ENCODE results near the gene CLK2. TPM values are rescaled to one million over a fixed set of nuclear protein-coding genes. Genes with fewer than 3 reads are reported as not detected.

CLK2 gene
- total RNA-seq, 2 donors from 2014 or later, result 26.9 to 50.7 TPM

DNA sequence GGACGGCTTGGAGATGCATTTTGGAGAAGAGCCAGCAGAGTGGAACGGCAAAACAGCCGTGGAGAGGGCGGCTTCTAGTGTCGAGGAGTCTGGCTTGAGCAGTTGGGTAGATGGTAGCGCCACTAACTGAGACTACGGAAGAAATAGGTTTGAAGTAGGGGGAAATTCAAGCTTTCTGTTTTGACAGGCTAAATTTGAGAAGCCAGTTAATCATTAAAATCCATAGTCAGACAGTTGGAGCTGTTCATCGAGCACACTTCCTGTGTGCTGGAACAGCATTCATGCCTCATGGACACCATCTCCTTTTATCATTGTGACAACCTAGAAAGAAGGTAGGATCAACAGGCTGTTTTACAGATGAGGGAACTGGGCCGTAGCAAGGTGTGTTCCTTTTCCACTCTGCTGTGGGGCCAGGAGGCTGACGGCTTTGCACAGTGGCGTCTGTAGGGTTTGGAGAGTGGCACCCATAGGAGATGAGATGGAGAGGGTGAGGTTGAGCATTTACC lies 31.3 kb upstream of the CLK2 start:
- Histone ChIP-seq H3K27ac (no peak overlapping the region), H3K4me1 (ENCODE audit: control insufficient read depth in 1 of 2, low read depth in 2 of 2) (peaks cover 0 to 12% of the 10 kb centered on the region in 2 donors), H3K4me3 (no peak overlapping the region), H3K36me3 (no peaks in the 10 kb centered on the region), H3K9me3 (no peaks in the 10 kb centered on the region), H3K27me3 (replicated peaks; ENCODE audit: insufficient read depth) (no peaks in the 10 kb centered on the region)
- no peak for ATAC-seq (ENCODE audit: insufficient number of reproducible peaks, low FRiP score, low read depth)
- DNase-seq (ENCODE audit: low spot score), result no peak
- TF ChIP-seq, protein P1, sequence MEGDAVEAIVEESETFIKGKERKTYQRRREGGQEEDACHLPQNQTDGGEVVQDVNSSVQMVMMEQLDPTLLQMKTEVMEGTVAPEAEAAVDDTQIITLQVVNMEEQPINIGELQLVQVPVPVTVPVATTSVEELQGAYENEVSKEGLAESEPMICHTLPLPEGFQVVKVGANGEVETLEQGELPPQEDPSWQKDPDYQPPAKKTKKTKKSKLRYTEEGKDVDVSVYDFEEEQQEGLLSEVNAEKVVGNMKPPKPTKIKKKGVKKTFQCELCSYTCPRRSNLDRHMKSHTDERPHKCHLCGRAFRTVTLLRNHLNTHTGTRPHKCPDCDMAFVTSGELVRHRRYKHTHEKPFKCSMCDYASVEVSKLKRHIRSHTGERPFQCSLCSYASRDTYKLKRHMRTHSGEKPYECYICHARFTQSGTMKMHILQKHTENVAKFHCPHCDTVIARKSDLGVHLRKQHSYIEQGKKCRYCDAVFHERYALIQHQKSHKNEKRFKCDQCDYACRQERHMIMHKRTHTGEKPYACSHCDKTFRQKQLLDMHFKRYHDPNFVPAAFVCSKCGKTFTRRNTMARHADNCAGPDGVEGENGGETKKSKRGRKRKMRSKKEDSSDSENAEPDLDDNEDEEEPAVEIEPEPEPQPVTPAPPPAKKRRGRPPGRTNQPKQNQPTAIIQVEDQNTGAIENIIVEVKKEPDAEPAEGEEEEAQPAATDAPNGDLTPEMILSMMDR (IDR thresholded peaks at IDR 0.05), result no peak

DNA sequence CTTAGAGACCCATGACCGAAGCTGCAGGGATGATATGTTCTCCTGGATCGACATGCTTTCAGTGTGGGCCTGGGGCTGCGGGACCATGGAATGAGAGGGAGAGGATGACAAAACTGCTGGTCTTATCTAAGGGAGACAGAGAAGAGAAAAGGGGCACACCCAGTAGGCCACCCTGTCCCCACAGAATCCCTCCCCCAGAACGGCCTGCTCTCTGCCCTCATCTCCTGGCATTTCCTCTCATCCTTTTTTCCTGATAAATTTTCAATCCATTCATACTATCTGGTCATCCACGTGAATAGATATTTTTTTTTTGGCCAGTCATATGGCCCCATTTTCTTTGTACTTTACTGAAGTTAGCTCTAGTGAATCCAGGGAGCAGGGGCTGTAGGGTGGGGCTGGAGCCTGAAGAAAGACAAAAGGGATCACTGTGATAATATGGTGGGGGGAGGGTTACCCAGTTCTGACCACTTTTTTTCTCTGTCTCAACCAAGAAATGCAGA lies 28.1 kb upstream of the CLK2 start, which contains the start of gene PKLR:
TSS of gene PKLR (minus strand) at position 97 of the 500 bp plus-strand sequence. CDS start at position 54, 43 bp downstream.
- Histone ChIP-seq H3K4me3 (no peak within 1 kb of the TSS), H3K36me3 (no peaks in the 10 kb centered on the region), H3K27me3 (replicated peaks; ENCODE audit: insufficient read depth) (no peaks in the 10 kb centered on the region), H3K27ac (no peak within 1 kb of the TSS), H3K9me3 (no peaks in the 10 kb centered on the region), H3K4me1 (ENCODE audit: control insufficient read depth in 1 of 2, low read depth in 2 of 2) (no peaks in the 10 kb centered on the region)
- no peak for ATAC-seq (ENCODE audit: insufficient number of reproducible peaks, low FRiP score, low read depth)
- no peak for DNase-seq (ENCODE audit: low spot score)
- TF ChIP-seq, protein P1 (IDR thresholded peaks at IDR 0.05), result no peak

DNA sequence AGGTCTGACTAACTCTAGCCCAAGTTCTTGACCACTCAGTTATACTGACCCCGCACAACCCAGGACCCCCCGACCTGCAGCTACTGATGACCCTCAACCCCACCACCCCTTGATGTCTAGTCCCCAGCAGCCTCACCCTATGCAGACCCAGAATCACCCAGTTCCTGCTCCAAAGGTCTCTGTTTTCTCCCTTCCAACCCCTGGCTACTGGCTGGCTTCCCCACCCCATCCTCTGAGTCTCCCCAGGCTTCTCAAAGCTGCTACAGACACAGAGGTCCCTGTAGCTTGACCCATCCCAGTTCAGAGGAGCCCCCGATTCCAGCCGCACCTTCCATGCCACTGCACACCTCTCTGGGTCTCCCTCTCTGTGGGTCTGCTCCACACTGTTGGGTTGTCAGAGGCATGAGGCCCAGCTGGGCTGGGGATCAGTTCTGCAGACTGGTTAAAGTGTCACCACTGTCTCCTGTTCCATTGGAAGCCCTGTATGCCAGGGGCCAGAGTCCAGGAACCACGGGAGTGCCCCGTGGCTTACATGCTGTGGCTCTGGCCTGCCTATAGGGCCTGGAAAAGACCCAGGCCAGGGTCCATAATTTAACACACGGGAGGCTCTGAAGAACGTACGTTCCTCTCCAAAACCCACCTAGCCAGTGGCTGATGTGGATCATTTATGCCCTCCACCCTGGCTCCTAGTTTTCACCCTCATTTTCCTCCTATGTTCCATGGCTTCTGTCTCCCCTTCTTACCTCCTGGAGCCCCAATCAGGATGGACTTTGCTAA lies 27.4 kb upstream of the CLK2 start:
- DNase-seq (ENCODE audit: low spot score) (no peak), ATAC-seq (ENCODE audit: insufficient number of reproducible peaks, low FRiP score, low read depth) (no peak)
- Histone ChIP-seq H3K4me3 (no peak overlapping the region), H3K4me1 (ENCODE audit: control insufficient read depth in 1 of 2, low read depth in 2 of 2) (no peaks in the 10 kb centered on the region), H3K36me3 (no peaks in the 10 kb centered on the region), H3K27ac (no peak overlapping the region), H3K9me3 (no peaks in the 10 kb centered on the region), H3K27me3 (replicated peaks; ENCODE audit: insufficient read depth) (peaks cover 2% of the 10 kb centered on the region)
- TF ChIP-seq, protein P1 (IDR thresholded peaks at IDR 0.05), result no peak

DNA sequence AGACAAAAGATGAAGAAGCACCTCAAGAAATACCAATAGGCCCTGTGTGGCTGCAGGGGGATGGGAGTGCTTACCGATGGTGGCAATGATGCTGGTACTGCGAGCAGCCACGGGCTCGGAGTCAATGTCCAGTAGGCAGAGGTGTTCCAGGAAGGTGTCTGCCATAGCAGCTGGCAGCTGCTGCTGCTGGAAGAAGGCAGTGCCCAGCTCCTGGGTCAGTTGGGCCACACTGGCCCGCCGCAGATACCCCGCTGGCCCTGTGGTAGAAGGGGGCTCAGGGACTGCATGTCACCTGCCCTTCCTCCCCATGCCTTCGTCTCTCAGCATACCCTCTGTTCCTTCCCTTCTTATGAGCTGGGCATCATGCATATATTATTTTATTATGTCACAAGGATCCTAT lies 26.7 kb upstream of the CLK2 start:
- ATAC-seq (ENCODE audit: insufficient number of reproducible peaks, low FRiP score, low read depth) (no peak), DNase-seq (ENCODE audit: low spot score) (no peak)

DNA sequence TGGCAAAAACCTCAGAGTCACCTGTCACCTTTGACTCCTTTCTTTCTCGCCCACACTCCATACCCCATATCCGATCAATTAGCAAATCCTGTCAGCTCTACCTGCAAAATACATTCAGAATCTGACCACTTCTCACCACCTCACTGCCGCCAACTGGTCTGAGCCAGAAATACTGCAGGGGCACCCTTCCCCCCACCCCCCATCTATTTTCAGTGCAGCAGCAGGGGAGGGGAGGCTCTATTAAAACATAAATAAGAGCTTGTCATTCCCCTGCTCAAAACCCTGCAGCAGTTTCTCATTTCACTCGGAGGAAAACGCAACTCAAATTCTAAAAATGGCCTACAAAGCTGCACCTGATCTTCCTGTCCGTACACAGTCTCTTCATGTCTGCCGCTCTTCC lies 24.1 kb upstream of the CLK2 start:
- H3K27ac ChIP-seq, result no peak overlapping the region
- TF ChIP-seq, protein P1 (IDR thresholded peaks at IDR 0.05), result no peak
- H3K36me3 ChIP-seq, result no peaks in the 10 kb centered on the region
- DNase-seq (ENCODE audit: low spot score) (no peak), ATAC-seq (ENCODE audit: insufficient number of reproducible peaks, low FRiP score, low read depth) (no peak)
- peaks cover 5 to 8% of the 10 kb centered on the region in 2 donors for H3K4me1 ChIP-seq (ENCODE audit: control insufficient read depth in 1 of 2, low read depth in 2 of 2)
- peaks cover 7% of the 10 kb centered on the region for H3K27me3 ChIP-seq (replicated peaks; ENCODE audit: insufficient read depth)
- H3K9me3 ChIP-seq, result no peaks in the 10 kb centered on the region
- H3K4me3 ChIP-seq, result no peak overlapping the region

More for the DNA sequence above, 26.7 kb upstream of the CLK2 start:
- H3K4me1 ChIP-seq (ENCODE audit: control insufficient read depth in 1 of 2, low read depth in 2 of 2), result peaks cover 5 to 6% of the 10 kb centered on the region in 2 donors
- H3K9me3 ChIP-seq, result no peaks in the 10 kb centered on the region
- peaks cover 7% of the 10 kb centered on the region for H3K27me3 ChIP-seq (replicated peaks; ENCODE audit: insufficient read depth)
- no peak overlapping the region for H3K27ac ChIP-seq
- TF ChIP-seq, protein P1 (IDR thresholded peaks at IDR 0.05), result no peak
- H3K36me3 ChIP-seq, result no peaks in the 10 kb centered on the region
- no peak overlapping the region for H3K4me3 ChIP-seq
